CD14-positive monocyte (primary cell): ENCODE measurements around the gene KRT1. TPM values are rescaled to one million over a fixed set of nuclear protein-coding genes. Genes with fewer than 3 reads are reported as not detected.
A peak's percentile ranks its signal among the peaks of the same experiment; 100 is the strongest.

Experiments
- DNase-seq, 3 donors: peaks; one replicate each; pipeline ENCODE4 v3.0.0-alpha.2; 2011 to 2022
- H2AFZ ChIP-seq: 2 replicates; pipeline ENCODE4 v1.6.0; 2012; ENCODE audit warnings: mild to moderate bottlenecking, low read depth, low read length, inconsistent platforms; ENCODE audit not compliant: insufficient read depth, poor library complexity, severe bottlenecking
- H3K27ac ChIP-seq, 2 donors: 1 replicate in 1 of 2; 2 replicates in 1 of 2; pipeline ENCODE4 v1.5.1; 2012 to 2013; ENCODE audit warnings: low read length in 2 of 2, control low read depth in 1 of 2, inconsistent platforms in 1 of 2, low read depth in 1 of 2, mild to moderate bottlenecking in 1 of 2
- H3K27me3 ChIP-seq, 2 donors: one replicate each; pipeline versions ENCODE4 v1.6.0 to v1.6.1; 2011 to 2013; ENCODE audit warnings: low read length in 2 of 2; ENCODE audit not compliant: control insufficient read depth in 2 of 2, insufficient read depth in 2 of 2
- H3K36me3 ChIP-seq, 2 donors: replicated peaks in 1 of 2; 1 replicate in 1 of 2; 2 replicates in 1 of 2; pipeline versions ENCODE4 v1.5.1 to v1.6.1; 2012 to 2013; ENCODE audit warnings: low read length in 2 of 2, control low read depth in 1 of 2, inconsistent platforms in 1 of 2, mild to moderate bottlenecking in 1 of 2; ENCODE audit not compliant: insufficient read depth in 2 of 2, control insufficient read depth in 1 of 2
- H3K4me1 ChIP-seq, 2 donors: 1 replicate in 1 of 2; 2 replicates in 1 of 2; pipeline versions ENCODE4 v1.5.1 to v1.6.1; 2012 to 2013; ENCODE audit warnings: low read length in 2 of 2, control low read depth in 1 of 2, inconsistent platforms in 1 of 2, mild to moderate bottlenecking in 1 of 2, moderate library complexity in 1 of 2; ENCODE audit not compliant: insufficient read depth in 2 of 2, control insufficient read depth in 1 of 2
- H3K4me2 ChIP-seq: replicated peaks from 2 replicates; pipeline ENCODE3; 2012; ENCODE audit warnings: low read length, moderate library complexity, mild to moderate bottlenecking; ENCODE audit not compliant: poor library complexity, severe bottlenecking; ENCODE audit errors: extremely low read depth
- H3K4me3 ChIP-seq, 3 experiments: fragments of 200-600 bp in 1 of 3; sonication (generic) in 1 of 3; replicated peaks in 1 of 3; 1 replicate in 2 of 3; 2 replicates in 1 of 3; pipeline ENCODE4 v1.5.1; 2011 to 2013; ENCODE audit warnings: low read length in 3 of 3, mild to moderate bottlenecking in 3 of 3, control low read depth in 2 of 3, low read depth in 2 of 3, inconsistent platforms in 1 of 3, moderate library complexity in 1 of 3
- H3K79me2 ChIP-seq: 2 replicates; pipeline ENCODE4 v1.6.0; 2012; ENCODE audit warnings: mild to moderate bottlenecking, control low read depth, inconsistent platforms, low read length, moderate library complexity; ENCODE audit not compliant: insufficient read depth
- H3K9ac ChIP-seq: 2 replicates; pipeline ENCODE4 v1.6.0; 2017; ENCODE audit warnings: low read length, mild to moderate bottlenecking; ENCODE audit not compliant: insufficient read depth, poor library complexity, severe bottlenecking
- H3K9me3 ChIP-seq, 2 donors: replicated peaks in 1 of 2; 1 replicate in 1 of 2; 2 replicates in 1 of 2; pipeline versions ENCODE4 v1.5.1 to v1.6.1; 2012 to 2013; ENCODE audit warnings: low read length in 2 of 2, control low read depth in 1 of 2; ENCODE audit not compliant: control insufficient read depth in 1 of 2, insufficient read depth in 1 of 2
- H4K20me1 ChIP-seq: 2 replicates; pipeline ENCODE4 v1.6.0; 2012; ENCODE audit warnings: mild to moderate bottlenecking, low read length, control low read depth, moderate library complexity; ENCODE audit not compliant: insufficient read depth
- H3K27ac Mint-ChIP-seq, 7 donors: one replicate each; pipeline ENCODE4 v1.8.0; 2020; ENCODE audit warnings: mild to moderate bottlenecking in 7 of 7, mixed read lengths in 7 of 7, moderate library complexity in 6 of 7, inconsistent platforms in 2 of 7
- H3K27me3 Mint-ChIP-seq, 3 donors: one replicate each; pipeline ENCODE4 v1.8.0; 2021 to 2022; ENCODE audit warnings: low read depth in 3 of 3, mild to moderate bottlenecking in 3 of 3, mixed read lengths in 3 of 3, moderate library complexity in 3 of 3, inconsistent platforms in 1 of 3
- H3K36me3 Mint-ChIP-seq, 2 donors: one replicate each; pipeline ENCODE4 v1.8.0; 2020; ENCODE audit warnings: mixed read lengths in 2 of 2, inconsistent platforms in 1 of 2, mild to moderate bottlenecking in 1 of 2
- H3K4me1 Mint-ChIP-seq: one replicate; pipeline ENCODE4 v1.8.0; 2020; ENCODE audit warnings: mild to moderate bottlenecking, mixed read lengths
- H3K4me3 Mint-ChIP-seq, 2 donors: one replicate each; pipeline ENCODE4 v1.8.0; 2020; ENCODE audit warnings: mild to moderate bottlenecking in 2 of 2, mixed read lengths in 2 of 2, moderate library complexity in 1 of 2
- H3K9me3 Mint-ChIP-seq, 7 donors: one replicate each; pipeline ENCODE4 v1.8.0; 2020 to 2022; ENCODE audit warnings: mixed read lengths in 7 of 7, mild to moderate bottlenecking in 6 of 7, moderate library complexity in 6 of 7, inconsistent platforms in 2 of 7
- WGBS: methylation state at CpG from one replicate; pipeline ENCODE4 v1.1.5; 2013; ENCODE audit warnings: missing lambda C conversion rate; ENCODE audit not compliant: insufficient coverage; 5-methylcytosine and 5-hydroxymethylcytosine counted together
- intact Hi-C, 2 donors: fragments of 100-400 bp; cut with micrococcal nuclease; formaldehyde crosslinking; loops; one replicate each; pipeline versions ENCODE4 v1.15.0 to v1.15.1; 2023
- polyA plus RNA-seq, 3 donors: library from polyadenylated mRNA; depleted of rRNA in 1 of 3; unstranded in 2 of 3; stranded (reverse) in 1 of 3; fragments of 300-500 nt in 2 of 3; fragments of >200 nt in 1 of 3; fragmentation: Illumina TruSeq in 2 of 3; gene quantifications; 1 replicate in 2 of 3; 2 replicates in 1 of 3; pipeline ENCODE4 v1.2.3, GENCODE V29; 2012 to 2021
- TF ChIP-seq, protein P1 (sequence below): fragments of 200-600 bp; IDR thresholded peaks from one replicate; pipeline ENCODE4 v1.8.0; 2022; ENCODE audit warnings: antibody characterized with exemption, mild to moderate bottlenecking

The KRT1 gene
- polyA plus RNA-seq, 3 donors = not detected

DNA sequence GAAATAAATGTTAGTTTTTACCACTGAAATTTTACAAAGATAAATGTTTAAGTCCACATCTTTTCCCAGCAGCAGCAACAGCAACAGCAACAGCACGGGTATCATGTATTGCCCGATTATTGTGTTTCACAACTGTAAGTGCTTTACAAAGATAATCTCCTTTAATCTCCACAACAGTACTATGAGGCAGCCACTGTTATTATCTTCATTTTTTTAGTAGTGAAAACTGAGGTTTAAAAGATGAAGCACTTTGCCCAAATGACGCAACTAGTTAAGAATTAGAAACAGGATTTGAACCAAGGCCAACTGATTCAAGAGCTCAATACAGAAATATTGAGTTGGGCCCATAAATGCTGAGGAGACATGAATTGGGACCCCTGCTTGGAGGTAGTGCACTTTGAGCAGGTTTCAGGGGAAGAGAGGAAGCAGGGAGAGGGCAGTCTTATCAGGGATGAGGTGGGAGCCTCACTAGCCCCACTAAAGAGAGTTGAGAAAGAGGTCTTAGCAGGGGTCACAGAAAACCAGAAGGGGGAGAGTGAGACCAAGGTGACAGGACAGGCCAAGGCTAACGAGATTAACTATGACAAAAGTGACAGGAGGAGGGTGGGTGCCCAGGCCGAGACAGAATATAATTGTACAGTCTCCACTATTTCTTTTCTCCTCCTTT, 43.5 kb downstream of the KRT1 start:
- intact Hi-C loops = no loop called here
- Histone ChIP-seq H3K27ac (no peak overlapping the region), H3K4me2 (no peak overlapping the region), H3K4me3 (no peak overlapping the region), H2AFZ (no peak overlapping the region), H3K9ac (no peak overlapping the region), H3K27me3 (no peaks in the 10 kb centered on the region), H3K79me2 (no peaks in the 10 kb centered on the region), H3K9me3 (no peaks in the 10 kb centered on the region), H3K4me1 (peaks cover 0 to 8% of the 10 kb centered on the region in 2 donors), H4K20me1 (no peaks in the 10 kb centered on the region), H3K36me3 (no peaks in the 10 kb centered on the region)
- H3K9me3 Mint-ChIP-seq = no peaks in the 10 kb centered on the region
- H3K27me3 Mint-ChIP-seq = peaks cover 0 to 6% (median 2%) of the 10 kb centered on the region in 3 donors
- 75% methylated on average over 1 of the region's 5 CpGs for WGBS
- TF ChIP-seq, protein P1, sequence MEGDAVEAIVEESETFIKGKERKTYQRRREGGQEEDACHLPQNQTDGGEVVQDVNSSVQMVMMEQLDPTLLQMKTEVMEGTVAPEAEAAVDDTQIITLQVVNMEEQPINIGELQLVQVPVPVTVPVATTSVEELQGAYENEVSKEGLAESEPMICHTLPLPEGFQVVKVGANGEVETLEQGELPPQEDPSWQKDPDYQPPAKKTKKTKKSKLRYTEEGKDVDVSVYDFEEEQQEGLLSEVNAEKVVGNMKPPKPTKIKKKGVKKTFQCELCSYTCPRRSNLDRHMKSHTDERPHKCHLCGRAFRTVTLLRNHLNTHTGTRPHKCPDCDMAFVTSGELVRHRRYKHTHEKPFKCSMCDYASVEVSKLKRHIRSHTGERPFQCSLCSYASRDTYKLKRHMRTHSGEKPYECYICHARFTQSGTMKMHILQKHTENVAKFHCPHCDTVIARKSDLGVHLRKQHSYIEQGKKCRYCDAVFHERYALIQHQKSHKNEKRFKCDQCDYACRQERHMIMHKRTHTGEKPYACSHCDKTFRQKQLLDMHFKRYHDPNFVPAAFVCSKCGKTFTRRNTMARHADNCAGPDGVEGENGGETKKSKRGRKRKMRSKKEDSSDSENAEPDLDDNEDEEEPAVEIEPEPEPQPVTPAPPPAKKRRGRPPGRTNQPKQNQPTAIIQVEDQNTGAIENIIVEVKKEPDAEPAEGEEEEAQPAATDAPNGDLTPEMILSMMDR = no peak
- peaks cover 5% of the 10 kb centered on the region for H3K4me1 Mint-ChIP-seq
- peak overlapping the region in 1 of 7 donors; percentile 37 for H3K27ac Mint-ChIP-seq
- H3K36me3 Mint-ChIP-seq = no peaks in the 10 kb centered on the region
- H3K4me3 Mint-ChIP-seq = no peak overlapping the region
- DNase-seq = no peak

DNA sequence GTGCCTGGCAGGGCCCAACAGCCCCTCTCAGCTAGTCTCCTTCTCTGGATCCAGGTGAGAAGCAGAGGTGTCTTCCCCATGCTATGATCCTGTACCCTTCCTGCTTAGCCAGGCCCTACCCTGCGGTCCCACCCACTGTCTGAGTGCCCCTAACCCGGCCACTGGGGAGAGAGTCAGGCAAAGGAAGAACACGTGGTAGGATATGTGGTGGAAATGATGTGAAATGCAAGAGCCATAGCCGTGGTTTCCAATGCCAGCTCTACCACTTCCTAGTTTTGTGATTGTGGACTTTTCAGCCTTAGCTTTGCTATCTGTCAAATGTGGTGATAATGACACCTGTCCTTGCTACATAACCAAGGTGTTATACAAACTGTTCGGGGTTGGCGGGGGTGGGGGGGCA, 44.0 kb downstream of the KRT1 start:
- H3K27me3 Mint-ChIP-seq = peaks cover 0 to 5% (median 2%) of the 10 kb centered on the region in 3 donors
- 0% methylated on average over 1 of the region's 6 CpGs for WGBS
- Histone ChIP-seq H4K20me1 (no peaks in the 10 kb centered on the region), H3K9me3 (no peaks in the 10 kb centered on the region), H3K4me2 (no peak overlapping the region), H3K36me3 (no peaks in the 10 kb centered on the region), H2AFZ (no peak overlapping the region), H3K4me1 (peaks cover 0 to 8% of the 10 kb centered on the region in 2 donors), H3K79me2 (no peaks in the 10 kb centered on the region), H3K4me3 (no peak overlapping the region), H3K9ac (no peak overlapping the region), H3K27me3 (no peaks in the 10 kb centered on the region), H3K27ac (no peak overlapping the region)
- TF ChIP-seq, protein P1 = no peak
- DNase-seq = no peak
- H3K4me3 Mint-ChIP-seq = no peak overlapping the region
- intact Hi-C loops = no loop called here
- H3K36me3 Mint-ChIP-seq = no peaks in the 10 kb centered on the region
- H3K27ac Mint-ChIP-seq = no peak overlapping the region
- H3K4me1 Mint-ChIP-seq = peaks cover 5% of the 10 kb centered on the region
- no peaks in the 10 kb centered on the region for H3K9me3 Mint-ChIP-seq
